HG03060 (cell line): ENCODE data around the gene GAK.
"Not testable (repeated sequence)": the region's sequence is repeated elsewhere in the genome, so short reads cannot be mapped to it uniquely, and the experiment has no call there.

ENCODE experiments used
- ATAC-seq: cut with Tn5 transposase; IDR thresholded peaks from one replicate; pipeline ENCODE4 v1.9.1; 2021; ENCODE audit warnings: low read depth, moderate number of reproducible peaks; ENCODE audit not compliant: unreplicated experiment

GAK gene

DNA sequence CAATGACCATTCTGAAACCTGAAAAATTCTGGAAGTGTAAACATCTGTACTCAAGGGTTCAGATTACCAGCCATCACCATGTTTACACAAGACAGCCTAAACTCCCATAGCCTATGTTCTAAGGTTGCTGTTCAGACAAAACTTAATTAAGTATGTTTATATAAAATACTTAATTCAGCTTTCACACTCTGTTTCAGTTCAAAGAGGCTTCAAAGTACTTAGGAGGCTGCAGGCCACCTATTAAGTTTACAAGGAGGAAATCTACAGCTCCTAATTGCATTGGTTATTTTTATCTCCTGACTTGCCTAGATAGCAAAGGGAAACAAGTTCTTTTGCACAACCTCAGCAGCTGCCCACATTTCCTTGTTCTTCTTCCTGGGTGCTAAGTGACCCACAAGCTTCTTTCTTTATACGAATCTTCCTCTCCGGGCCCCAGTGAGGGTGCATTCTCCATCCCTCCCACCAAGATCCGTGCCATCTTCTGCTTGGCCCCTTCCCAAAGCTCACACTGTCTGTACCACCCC lies 2.0 kb downstream of the GAK start:
- no peak for ATAC-seq

- ATAC-seq, result no peak
Measured at GRCh38 chr4:929096-929765, 2.9 kb downstream of the GAK start.

DNA sequence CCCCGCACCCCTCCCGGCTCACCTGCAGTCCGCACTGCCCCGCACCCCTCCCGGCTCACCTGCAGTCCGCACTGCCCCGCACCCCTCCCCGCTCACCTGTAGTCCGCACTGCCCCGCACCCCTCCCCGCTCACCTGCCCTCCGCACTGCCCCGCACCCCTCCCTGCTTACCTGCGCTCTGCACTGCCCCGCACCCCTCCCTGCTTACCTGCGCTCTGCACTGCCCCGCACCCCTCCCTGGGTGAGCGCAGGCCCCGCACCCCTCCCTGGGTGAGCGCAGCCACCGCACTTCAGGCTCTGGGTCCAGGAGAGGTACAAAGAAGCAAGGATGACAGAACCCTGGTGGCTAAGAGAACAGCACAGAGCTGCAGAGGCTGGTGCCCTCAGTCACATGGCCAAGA lies 4.5 kb downstream of the GAK start:
- not testable (repeated sequence) for ATAC-seq

GRCh38 chr4:926538-926937 lies 5.6 kb downstream of the GAK start:
- ATAC-seq, result no peak

DNA sequence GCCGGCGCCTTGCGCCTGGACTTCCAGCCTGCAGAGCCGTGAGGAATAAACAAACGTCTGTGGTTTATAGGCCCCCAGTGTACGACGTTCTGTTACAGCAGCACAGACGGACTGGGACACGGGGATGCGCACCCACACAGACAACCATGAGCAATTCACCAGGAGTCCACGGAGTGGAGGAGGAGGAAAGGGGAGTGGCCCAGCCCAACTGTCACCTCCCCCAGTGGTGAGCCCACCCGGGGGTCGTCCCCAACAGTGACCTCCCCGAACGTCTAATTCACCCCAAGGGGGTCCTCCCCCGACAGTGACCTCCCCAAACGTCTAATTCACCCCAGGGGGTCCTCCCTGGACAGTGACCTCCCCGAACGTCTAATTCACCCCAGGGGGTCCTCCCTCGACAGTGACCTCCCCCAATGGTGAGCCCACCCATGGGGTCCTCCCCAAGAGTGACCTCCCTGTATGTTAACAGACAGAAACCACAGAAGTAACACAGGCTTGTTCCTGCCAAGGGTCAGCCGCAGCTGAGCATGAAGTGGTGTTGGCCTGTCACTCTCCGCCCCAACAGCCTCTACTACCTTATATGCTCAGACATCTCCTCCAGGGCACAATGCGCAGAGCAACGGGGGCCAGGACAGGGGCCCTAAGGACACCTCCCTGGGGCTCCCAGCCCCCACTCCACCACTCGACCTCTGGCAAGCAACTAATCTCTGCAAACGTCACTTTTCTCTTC lies 6.2 kb downstream of the GAK start:
- ATAC-seq, result no peak

DNA sequence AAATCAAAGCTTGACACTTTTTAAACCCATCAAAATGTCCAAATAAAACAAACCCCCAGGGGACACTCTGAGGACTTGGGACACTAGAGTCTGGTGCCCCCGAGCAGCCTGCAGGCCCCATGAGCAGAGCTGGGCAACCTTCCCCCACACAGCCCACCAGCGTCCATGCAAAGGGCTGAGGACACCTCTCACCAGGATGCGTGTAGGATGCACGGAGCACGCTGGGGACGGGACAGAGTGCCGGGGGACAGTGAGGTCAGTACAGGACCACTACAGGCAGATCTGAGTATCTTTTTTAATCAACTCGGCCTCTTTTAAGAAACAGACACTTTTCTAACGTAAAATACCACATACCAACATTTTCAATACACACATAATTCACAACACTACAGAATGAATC lies 6.9 kb downstream of the GAK start:
- no peak for ATAC-seq

- no peak for ATAC-seq
Measured at GRCh38 chr4:924107-925096, 7.7 kb downstream of the GAK start.

DNA sequence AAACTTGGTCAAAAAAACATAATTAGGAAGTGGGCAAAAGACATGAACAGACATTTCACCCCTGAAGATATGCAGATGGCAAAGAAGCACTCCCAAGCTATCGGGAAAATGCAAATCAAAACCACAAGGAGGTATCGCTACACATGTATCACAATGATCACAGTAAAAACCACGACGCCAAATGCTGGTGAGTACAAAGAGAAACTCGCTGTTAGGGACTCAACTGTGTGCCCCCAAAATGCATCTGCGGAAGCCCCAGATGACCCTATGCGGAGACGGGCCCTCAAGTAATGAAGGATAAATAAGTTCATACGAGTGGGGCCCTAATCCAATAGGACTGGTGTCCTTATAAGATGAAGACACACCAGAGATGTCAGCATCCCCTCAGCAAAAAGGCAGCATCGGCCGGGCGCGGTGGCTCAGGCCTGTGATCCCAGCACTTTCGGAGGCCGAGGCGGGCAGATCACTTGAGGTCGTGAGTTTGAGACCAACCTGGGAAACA lies 10.2 kb downstream of the GAK start:
- no peak for ATAC-seq

DNA sequence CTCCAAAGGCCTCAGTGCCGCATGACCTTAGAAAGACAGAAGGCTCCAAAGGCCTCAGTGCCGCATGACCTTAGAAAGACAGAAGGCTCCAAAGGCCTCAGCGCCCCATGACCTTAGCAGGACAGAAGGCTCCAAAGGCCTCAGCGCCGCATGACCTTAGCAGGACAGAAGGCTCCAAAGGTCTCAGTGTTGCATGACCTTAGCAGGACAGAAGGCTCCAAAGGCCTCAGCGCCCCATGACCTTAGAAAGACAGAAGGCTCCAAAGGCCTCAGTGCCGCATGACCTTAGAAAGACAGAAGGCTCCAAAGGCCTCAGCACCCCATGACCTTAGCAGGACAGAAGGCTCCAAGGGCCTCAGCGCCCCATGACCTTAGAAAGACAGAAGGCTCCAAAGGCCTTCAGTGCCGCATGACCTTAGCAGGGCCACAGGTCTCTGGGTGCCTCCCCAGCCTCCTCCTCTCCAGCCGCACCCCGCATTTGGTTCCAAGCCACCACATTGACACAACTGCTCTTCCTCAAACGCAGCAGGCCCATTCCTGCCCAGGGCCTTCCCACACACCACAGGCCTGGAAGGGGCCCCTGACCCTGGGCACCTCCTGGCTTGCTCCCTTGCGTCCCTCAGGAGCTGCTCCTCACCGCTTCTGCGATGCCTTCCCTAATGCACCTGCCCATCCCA lies 13.0 kb downstream of the GAK start:
- not testable (repeated sequence) for ATAC-seq

- not testable (repeated sequence) for ATAC-seq
Measured at GRCh38 chr4:918591-918990, 13.5 kb downstream of the GAK start.

- no peak for ATAC-seq
Measured at GRCh38 chr4:917992-918391, 14.1 kb downstream of the GAK start.

DNA sequence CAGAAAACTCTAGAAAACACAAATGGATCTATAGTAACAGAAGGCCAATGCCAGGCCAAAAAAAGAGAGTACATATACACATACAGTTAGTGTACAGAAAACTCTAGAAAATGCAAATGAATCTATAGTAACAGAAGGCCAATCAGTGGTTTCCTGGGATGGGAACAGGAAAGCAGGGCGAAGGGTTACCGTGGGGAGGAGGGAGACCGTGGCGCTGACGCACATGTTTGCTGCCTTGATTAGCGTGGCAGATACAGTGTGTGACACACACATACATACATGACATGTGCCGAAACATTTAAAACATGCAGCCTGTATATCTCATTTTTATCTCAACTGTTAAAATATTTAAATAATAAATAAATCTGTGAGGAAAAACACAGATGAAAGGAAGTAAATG lies 14.7 kb downstream of the GAK start:
- ATAC-seq, result no peak

DNA sequence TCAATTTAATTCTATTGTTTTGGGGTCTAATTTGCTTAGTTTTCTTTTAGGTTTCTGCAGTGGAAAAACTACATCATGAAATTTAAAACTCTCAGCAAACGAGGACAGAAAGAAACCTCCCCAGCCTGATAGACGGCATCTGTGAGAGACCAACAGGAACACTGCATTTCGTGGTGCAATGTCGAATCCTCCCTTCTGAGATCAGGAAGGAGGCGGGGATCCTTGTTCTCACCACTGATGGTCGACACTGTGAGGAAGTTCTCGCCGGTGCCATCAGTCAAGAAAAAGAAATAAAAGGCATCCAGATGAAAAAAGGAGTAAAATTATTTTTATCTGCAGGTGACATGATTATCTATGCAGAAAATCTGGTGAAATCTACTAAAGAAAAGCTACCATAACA lies 16.5 kb downstream of the GAK start:
- no peak for ATAC-seq

DNA sequence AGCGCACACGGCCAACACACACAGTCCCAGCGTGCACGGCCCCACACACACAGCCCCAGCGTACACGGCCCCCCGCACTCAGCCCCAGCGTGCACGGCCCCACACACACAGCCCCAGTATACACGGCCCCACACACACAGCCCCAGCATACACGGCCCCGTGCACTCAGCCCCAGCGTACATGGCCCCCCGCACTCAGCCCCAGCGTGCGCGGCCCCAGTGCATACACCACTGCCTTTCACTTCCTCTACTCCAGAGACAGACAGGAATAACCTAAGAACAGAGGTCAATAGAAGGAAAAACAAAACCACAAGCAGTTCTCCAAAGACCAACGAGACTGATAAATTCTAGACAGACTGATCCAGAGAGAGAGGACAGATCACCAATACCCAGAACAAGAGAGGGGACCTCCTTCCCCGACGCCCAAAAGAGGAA lies 17.1 kb downstream of the GAK start:
- ATAC-seq, result no peak

- ATAC-seq, result no peak
Measured at GRCh38 chr4:914531-914930, 17.6 kb downstream of the GAK start.

GRCh38 chr4:913280-913618 lies 18.9 kb downstream of the GAK start:
- ATAC-seq, result no peak

GRCh38 chr4:912548-913279 lies 19.4 kb downstream of the GAK start:
- ATAC-seq, result no peak

DNA sequence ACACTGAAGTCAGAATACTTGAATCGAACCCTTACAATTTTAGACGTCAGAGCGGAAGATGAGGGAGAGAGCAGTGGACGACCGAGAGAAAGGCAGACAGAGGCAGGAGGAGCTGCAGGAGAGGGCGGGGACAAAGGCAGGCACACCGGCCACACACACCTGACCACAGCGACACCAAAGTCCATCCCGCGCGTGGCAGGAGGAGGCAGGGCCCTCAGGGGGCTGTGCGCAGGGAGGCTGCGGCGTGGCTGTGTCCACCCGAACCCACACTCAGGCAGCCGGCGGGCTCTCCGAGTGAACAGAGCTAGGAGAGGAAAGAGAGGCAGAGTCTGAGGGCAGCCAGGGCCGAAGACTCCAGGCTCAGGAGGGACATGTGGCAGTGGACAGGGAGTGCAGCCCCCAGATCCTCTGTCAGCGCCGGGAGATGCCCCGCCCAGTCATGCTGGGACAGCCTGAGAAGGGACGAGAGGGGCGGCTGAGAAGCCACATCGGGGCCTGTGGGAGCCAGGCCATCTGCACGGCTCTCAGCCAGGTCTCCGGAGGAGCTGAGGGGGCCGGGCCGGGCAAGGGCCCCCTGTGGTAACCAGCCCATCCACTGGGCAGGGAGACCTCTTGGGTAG lies 20.1 kb downstream of the GAK start:
- no peak for ATAC-seq

DNA sequence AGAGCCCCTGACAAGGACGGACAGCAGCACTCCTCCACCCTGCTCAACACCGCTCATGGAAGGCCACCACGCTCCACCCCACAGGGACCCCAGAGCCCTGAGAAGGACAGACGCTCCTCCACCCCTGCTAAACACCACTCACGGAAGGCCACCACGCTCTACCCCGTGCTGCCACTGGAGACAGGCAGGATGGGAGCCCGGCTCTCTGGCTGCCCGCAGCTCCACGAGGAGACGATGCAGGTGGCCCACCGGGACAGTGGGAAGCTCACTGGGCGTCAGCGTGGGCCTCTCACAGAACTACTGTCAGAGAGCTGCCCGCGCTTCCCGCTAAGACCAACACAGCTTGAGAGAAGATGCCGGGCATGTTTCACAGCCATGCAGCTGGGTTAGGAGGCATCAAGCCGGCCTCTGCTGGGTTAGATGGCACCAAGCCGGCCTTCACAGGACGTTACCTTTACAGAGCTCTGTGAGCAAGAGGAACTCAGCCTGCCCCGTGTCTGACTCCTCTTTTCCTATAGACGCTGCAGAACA lies 20.8 kb downstream of the GAK start:
- ATAC-seq, result no peak
